ENCODE measurements around the gene DUS3L.

DUS3L gene

DNA sequence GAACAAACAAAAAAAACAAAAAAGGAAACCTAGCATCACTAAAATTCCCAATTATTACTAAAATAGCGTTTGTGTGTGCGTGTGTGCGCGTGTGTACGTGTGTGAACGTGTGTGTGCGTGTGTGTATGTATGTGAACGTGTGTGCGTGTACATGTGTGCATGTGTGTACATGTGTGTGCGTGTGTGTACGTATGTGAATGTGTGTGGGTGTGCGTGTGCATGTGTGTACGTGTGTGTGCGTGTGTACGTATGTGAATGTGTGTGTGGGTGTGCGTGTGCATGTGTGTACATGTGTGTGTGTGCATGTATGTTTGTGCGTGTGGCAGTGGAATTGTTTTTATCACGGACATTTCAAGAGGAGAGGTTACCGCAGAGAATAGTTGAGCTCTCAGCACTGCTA lies 48.9 kb downstream of the DUS3L start:
- no peak overlapping the region for H3K4me3 ChIP-seq (ENCODE audit: low read depth, low read length)
- TF ChIP-seq, protein P1, sequence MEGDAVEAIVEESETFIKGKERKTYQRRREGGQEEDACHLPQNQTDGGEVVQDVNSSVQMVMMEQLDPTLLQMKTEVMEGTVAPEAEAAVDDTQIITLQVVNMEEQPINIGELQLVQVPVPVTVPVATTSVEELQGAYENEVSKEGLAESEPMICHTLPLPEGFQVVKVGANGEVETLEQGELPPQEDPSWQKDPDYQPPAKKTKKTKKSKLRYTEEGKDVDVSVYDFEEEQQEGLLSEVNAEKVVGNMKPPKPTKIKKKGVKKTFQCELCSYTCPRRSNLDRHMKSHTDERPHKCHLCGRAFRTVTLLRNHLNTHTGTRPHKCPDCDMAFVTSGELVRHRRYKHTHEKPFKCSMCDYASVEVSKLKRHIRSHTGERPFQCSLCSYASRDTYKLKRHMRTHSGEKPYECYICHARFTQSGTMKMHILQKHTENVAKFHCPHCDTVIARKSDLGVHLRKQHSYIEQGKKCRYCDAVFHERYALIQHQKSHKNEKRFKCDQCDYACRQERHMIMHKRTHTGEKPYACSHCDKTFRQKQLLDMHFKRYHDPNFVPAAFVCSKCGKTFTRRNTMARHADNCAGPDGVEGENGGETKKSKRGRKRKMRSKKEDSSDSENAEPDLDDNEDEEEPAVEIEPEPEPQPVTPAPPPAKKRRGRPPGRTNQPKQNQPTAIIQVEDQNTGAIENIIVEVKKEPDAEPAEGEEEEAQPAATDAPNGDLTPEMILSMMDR (IDR thresholded peaks at IDR 0.05; ENCODE audit: borderline replicate concordance, insufficient read depth, low read depth, low read length) = no peak

DNA sequence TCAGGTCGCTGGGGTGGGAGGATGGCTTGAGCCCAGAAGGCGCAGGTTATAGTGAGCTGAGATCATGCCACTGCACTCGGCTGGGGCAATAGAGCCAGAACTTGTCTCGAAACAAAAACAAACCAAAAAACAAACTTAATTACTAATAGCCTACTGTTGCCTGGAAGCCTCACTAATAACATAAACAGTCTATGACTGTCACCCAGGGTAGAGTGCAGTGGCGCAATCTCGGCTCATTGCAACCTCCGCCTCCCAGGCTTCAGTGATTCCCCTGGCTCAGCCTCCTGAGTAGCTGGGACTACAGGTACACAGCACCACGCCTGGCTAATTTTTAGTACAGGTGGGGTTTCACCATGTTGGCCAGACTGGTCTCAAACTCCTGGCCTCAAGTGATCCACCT lies 52.5 kb downstream of the DUS3L start:
- no peak overlapping the region for H3K4me3 ChIP-seq (ENCODE audit: low read depth, low read length)
- TF ChIP-seq, protein P1 (IDR thresholded peaks at IDR 0.05; ENCODE audit: borderline replicate concordance, insufficient read depth, low read depth, low read length) = no peak
